Measurements from ENCODE around the gene SPATA9. TPM values are rescaled to one million over a fixed set of nuclear protein-coding genes. Genes with fewer than 3 reads are reported as not detected.
A peak's percentile ranks its signal among the peaks of the same experiment; 100 is the strongest.
"Not testable (repeated sequence)": the region's sequence is repeated elsewhere in the genome, so short reads cannot be mapped to it uniquely, and the experiment has no call there.

The SPATA9 gene
- total RNA-seq, 6 donors from 2014 or later, result 0.23 TPM; not detected in 5

GRCh38 chr5:95649842-95650620, 32.8 kb downstream of the SPATA9 start:
- no peak overlapping the region for H3K27ac ChIP-seq
- DNase-seq (no peak), ATAC-seq (ENCODE audit: low FRiP score in 2 of 2) (no peak)
- H3K27me3 ChIP-seq, result no peaks in the 10 kb centered on the region
- no peak overlapping the region for H3K4me3 ChIP-seq
- no peaks in the 10 kb centered on the region for H3K9me3 ChIP-seq
- TF ChIP-seq EP300 (IDR thresholded peaks at IDR 0.05) (no peak), CTCF (IDR thresholded peaks at IDR 0.05) (no peak), POLR2AphosphoS5 (IDR thresholded peaks at IDR 0.05) (no peak), POLR2A (IDR thresholded peaks at IDR 0.05) (no peak)
- H3K4me1 ChIP-seq, result peaks cover 3 to 17% (median 10%) of the 10 kb centered on the region in 4 donors
- H3K36me3 ChIP-seq, result no peaks in the 10 kb centered on the region

- DNase-seq (no peak), ATAC-seq (ENCODE audit: low FRiP score in 2 of 2) (no peak)
- Histone ChIP-seq H3K36me3 (no peaks in the 10 kb centered on the region), H3K4me3 (no peak overlapping the region), H3K9me3 (no peaks in the 10 kb centered on the region), H3K27me3 (no peaks in the 10 kb centered on the region), H3K27ac (no peak overlapping the region), H3K4me1 (peaks cover 3 to 21% (median 10%) of the 10 kb centered on the region in 4 donors)
- TF ChIP-seq EP300 (IDR thresholded peaks at IDR 0.05) (no peak), POLR2AphosphoS5 (IDR thresholded peaks at IDR 0.05) (no peak), POLR2A (IDR thresholded peaks at IDR 0.05) (no peak), CTCF (IDR thresholded peaks at IDR 0.05) (no peak)
Measured at GRCh38 chr5:95649274-95649673, 33.5 kb downstream of the SPATA9 start.

- Histone ChIP-seq H3K36me3 (no peaks in the 10 kb centered on the region), H3K4me3 (no peak overlapping the region), H3K9me3 (no peaks in the 10 kb centered on the region), H3K4me1 (peaks cover 3 to 25% (median 10%) of the 10 kb centered on the region in 4 donors), H3K27me3 (no peaks in the 10 kb centered on the region), H3K27ac (peak overlapping the region in 3 of 4 donors; percentile 89 to 92 (median 92))
- DNase-seq, result no peak
- no peak for ATAC-seq (ENCODE audit: low FRiP score in 2 of 2)
- no peak for TF ChIP-seq POLR2AphosphoS5 (IDR thresholded peaks at IDR 0.05)
- TF ChIP-seq POLR2A (IDR thresholded peaks at IDR 0.05), result no peak
- no peak for TF ChIP-seq EP300 (IDR thresholded peaks at IDR 0.05)
- TF ChIP-seq CTCF (IDR thresholded peaks at IDR 0.05), result no peak
- WGBS, 2 donors, result 71 to 78% methylated on average over 12 of the region's 12 CpGs
Measured at GRCh38 chr5:95647886-95648860, 34.6 kb downstream of the SPATA9 start.

- H3K36me3 ChIP-seq, result no peaks in the 10 kb centered on the region
- no peaks in the 10 kb centered on the region for H3K9me3 ChIP-seq
- peak within 1 kb of the TSS; percentile 89 to 98 (median 92) for H3K27ac ChIP-seq
- peak; percentile 78 to 100 (median 98) for TF ChIP-seq EP300 (IDR thresholded peaks at IDR 0.05)
- TF ChIP-seq CTCF (IDR thresholded peaks at IDR 0.05), result peak in 3 of 6 experiments; percentile 33 to 41 (median 39)
- TF ChIP-seq POLR2A (IDR thresholded peaks at IDR 0.05), result peak; percentile 75 to 97 (median 91)
- peak; percentile 97 to 99 for TF ChIP-seq POLR2AphosphoS5 (IDR thresholded peaks at IDR 0.05)
- H3K4me1 ChIP-seq, result peaks cover 3 to 25% (median 10%) of the 10 kb centered on the region in 4 donors
- no peaks in the 10 kb centered on the region for H3K27me3 ChIP-seq
- WGBS, 2 donors, result 2 to 3% methylated on average over 26 to 30 of the region's 60 CpGs
- peak; percentile 99 for ATAC-seq (ENCODE audit: low FRiP score in 2 of 2)
- DNase-seq, result peak; percentile 99 to 100
- peak within 1 kb of the TSS; percentile 30 to 54 (median 43) for H3K4me3 ChIP-seq
Measured at GRCh38 chr5:95646569-95647431, 36.0 kb downstream of the SPATA9 start, which contains the start of gene RFESD. TSS of gene RFESD (plus strand) at chr5:95646777. CDS start at chr5:95652272, 5,495 bp downstream.

- 86% methylated on average over 17 of the region's 17 CpGs for WGBS, 2 donors
- H3K36me3 ChIP-seq; H3K27me3 ChIP-seq; DNase-seq; H3K9me3 ChIP-seq; ATAC-seq (ENCODE audit: low FRiP score in 2 of 2): not testable (repeated sequence)
- Histone ChIP-seq H3K4me3 (peak overlapping the region in 3 of 4 donors; percentile 38 to 54 (median 48)), H3K27ac (peak overlapping the region; percentile 89 to 98 (median 92)), H3K4me1 (peaks cover 3 to 25% (median 10%) of the 10 kb centered on the region in 4 donors)
Measured at GRCh38 chr5:95646226-95646568, 36.6 kb downstream of the SPATA9 start.

Measured in upper lobe of left lung (tissue), 6 donors.